Activated T-cell treated with anti-CD3 and anti-CD28 coated beads, Interleukin-2, amount 50 U/mL, for 4 hours (primary cell): ENCODE data around the gene DLEC1. TPM values are rescaled to one million over a fixed set of nuclear protein-coding genes. Genes with fewer than 3 reads are reported as not detected.
"Not testable (repeated sequence)": the region's sequence is repeated elsewhere in the genome, so short reads cannot be mapped to it uniquely, and the experiment has no call there.

ENCODE experiments used
- ATAC-seq, 2 donors: fragments of 200-7000 bp; cut with Tn5 transposase; one replicate each; pipeline ENCODE4 v1.10.0; 2021
- DNase-seq: peaks from one replicate; pipeline ENCODE4 v3.0.0-alpha.2; 2020
- H3K27me3 Mint-ChIP-seq: one replicate; pipeline ENCODE4 v1.8.0; 2021; ENCODE audit warnings: low read depth, mixed read lengths
- H3K36me3 Mint-ChIP-seq: one replicate; pipeline ENCODE4 v1.8.0; 2022; ENCODE audit warnings: mixed read lengths; ENCODE audit not compliant: insufficient read depth
- H3K4me1 Mint-ChIP-seq: one replicate; pipeline ENCODE4 v1.8.0; 2021; ENCODE audit warnings: low read depth, mixed read lengths
- H3K4me3 Mint-ChIP-seq: one replicate; pipeline ENCODE4 v1.8.0; 2021; ENCODE audit warnings: mild to moderate bottlenecking, moderate library complexity, mixed read lengths
- H3K9me3 Mint-ChIP-seq: one replicate; pipeline ENCODE4 v1.8.0; 2021; ENCODE audit warnings: mixed read lengths
- total RNA-seq, 3 donors: library from RNA; stranded (reverse); gene quantifications; one replicate each; pipeline ENCODE4 v1.2.1, GENCODE V29; 2021

DLEC1 gene
- total RNA-seq, 3 donors from 2014 or later, result 0.05 to 0.16 (median 0.08) TPM

GRCh38 chr3:38036286-38036685 is 2.7 kb upstream of the DLEC1 start:
- H3K4me1 Mint-ChIP-seq, result peaks cover 40% of the 10 kb centered on the region
- no peak overlapping the region for H3K4me3 Mint-ChIP-seq

GRCh38 chr3:38036906-38037305 is 2.1 kb upstream of the DLEC1 start:
- Mint-ChIP-seq H3K4me3 (no peak overlapping the region), H3K36me3 (peaks cover 5% of the 10 kb centered on the region), H3K9me3 (peaks cover 10% of the 10 kb centered on the region), H3K27me3 (peaks cover 3% of the 10 kb centered on the region), H3K4me1 (peaks cover 36% of the 10 kb centered on the region)
- no peak for DNase-seq
- no peak for ATAC-seq

More at GRCh38 chr3:38036286-38036685, 2.7 kb upstream of the DLEC1 start:
- no peak for ATAC-seq
- Mint-ChIP-seq H3K9me3 (peaks cover 10% of the 10 kb centered on the region), H3K27me3 (peaks cover 3% of the 10 kb centered on the region), H3K36me3 (peaks cover 5% of the 10 kb centered on the region)
- DNase-seq, result no peak

DNA sequence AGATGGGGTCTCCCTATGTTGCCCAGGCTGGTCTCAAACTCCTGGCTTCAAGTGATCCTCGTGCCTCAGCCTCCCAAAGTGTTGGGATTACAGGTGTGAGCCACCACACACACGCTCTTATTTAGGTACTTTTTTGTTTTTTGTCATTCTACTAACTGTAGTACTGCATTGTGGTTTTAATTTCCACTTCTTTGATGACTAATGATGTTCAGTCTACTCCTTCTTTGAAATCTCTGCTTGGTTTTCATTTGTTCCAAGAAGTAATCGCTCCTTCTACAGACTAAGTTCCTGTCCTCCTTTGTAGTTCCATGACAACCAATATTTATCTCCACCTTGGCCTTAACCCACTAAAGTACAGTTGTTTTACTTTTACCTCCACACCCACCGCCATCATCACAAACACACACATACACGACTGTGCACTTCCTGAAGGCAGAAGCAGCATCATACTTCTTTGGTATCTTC is 529 bp upstream of the DLEC1 start:
- DNase-seq, result peak; percentile 34
- Mint-ChIP-seq H3K4me3 (peak overlapping the region; percentile 76), H3K4me1 (peaks cover 36% of the 10 kb centered on the region), H3K9me3 (peaks cover 10% of the 10 kb centered on the region), H3K36me3 (peaks cover 5% of the 10 kb centered on the region), H3K27me3 (peaks cover under 1% of the 10 kb centered on the region)
- ATAC-seq, result peak; percentile 60 to 68

GRCh38 chr3:38039899-38040261 is 872 bp downstream of the DLEC1 start:
- H3K27me3 Mint-ChIP-seq, result no peaks in the 10 kb centered on the region
- H3K4me3 Mint-ChIP-seq, result peak overlapping the region; percentile 76
- peak; percentile 38 for DNase-seq
- ATAC-seq, result peak; percentile 11 to 16
- H3K4me1 Mint-ChIP-seq, result peaks cover 38% of the 10 kb centered on the region
- H3K36me3 Mint-ChIP-seq, result peaks cover 5% of the 10 kb centered on the region
- peaks cover 10% of the 10 kb centered on the region for H3K9me3 Mint-ChIP-seq

DNA sequence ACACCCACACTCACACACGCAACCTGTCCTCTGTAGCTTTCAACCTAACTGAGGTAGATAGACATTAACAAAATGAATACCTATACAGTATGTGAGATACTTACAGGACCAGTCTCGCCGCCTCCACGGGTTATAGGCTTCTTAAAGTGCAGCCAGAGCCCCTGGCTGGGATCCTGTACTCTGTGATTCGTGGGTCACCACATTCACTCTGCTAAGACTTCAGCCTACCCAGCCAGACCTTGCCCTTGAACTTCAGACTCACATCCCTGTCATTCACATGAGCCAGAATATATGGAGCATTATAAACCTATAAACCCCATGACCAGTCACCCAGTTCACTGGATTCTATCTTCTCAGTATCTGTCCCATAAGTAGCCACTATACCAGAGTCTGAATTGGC is 1.4 kb downstream of the DLEC1 start:
- ATAC-seq (no peak), DNase-seq (no peak)
- H3K4me3 Mint-ChIP-seq, result peak overlapping the region; percentile 76
- H3K4me1 Mint-ChIP-seq, result peaks cover 38% of the 10 kb centered on the region
- H3K27me3 Mint-ChIP-seq, result no peaks in the 10 kb centered on the region
- peaks cover 10% of the 10 kb centered on the region for H3K9me3 Mint-ChIP-seq
- peaks cover 5% of the 10 kb centered on the region for H3K36me3 Mint-ChIP-seq

GRCh38 chr3:38043486-38043885 is 4.5 kb downstream of the DLEC1 start:
- peaks cover 22% of the 10 kb centered on the region for H3K4me1 Mint-ChIP-seq
- no peak overlapping the region for H3K4me3 Mint-ChIP-seq
- no peak for DNase-seq
- H3K27me3 Mint-ChIP-seq, result no peaks in the 10 kb centered on the region
- H3K9me3 Mint-ChIP-seq, result peaks cover 4% of the 10 kb centered on the region
- peaks cover 8% of the 10 kb centered on the region for H3K36me3 Mint-ChIP-seq
- no peak for ATAC-seq

DNA sequence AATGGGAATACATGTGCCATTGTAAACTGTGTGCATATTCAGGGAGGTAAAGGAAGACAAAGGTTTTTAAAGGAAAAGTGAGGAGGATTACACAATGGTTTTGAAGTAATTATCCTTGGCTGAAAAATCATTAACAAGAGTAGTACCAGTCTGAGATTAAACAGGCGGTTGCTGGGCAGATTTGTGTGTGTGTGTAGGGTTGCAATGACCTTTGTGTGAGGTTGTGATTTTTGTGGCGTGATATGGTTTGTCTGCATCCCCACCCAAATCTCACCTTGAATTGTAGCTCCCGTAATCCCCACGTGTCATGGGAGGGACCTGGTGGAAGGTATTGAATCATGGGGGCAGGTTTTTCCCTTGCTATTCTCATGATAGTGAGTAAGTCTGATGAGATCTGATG is 7.0 kb downstream of the DLEC1 start:
- Mint-ChIP-seq H3K4me3 (no peak overlapping the region), H3K4me1 (peaks cover 1% of the 10 kb centered on the region), H3K36me3 (peaks cover 8% of the 10 kb centered on the region), H3K9me3 (no peaks in the 10 kb centered on the region), H3K27me3 (no peaks in the 10 kb centered on the region)
- ATAC-seq (no peak), DNase-seq (no peak)

GRCh38 chr3:38046821-38047220 is 7.8 kb downstream of the DLEC1 start:
- H3K9me3 Mint-ChIP-seq, result no peaks in the 10 kb centered on the region
- H3K4me3 Mint-ChIP-seq, result no peak overlapping the region
- H3K36me3 Mint-ChIP-seq, result peaks cover 8% of the 10 kb centered on the region
- H3K27me3 Mint-ChIP-seq, result no peaks in the 10 kb centered on the region
- ATAC-seq (no peak), DNase-seq (no peak)
- H3K4me1 Mint-ChIP-seq, result peaks cover 1% of the 10 kb centered on the region

GRCh38 chr3:38047896-38048295 is 8.9 kb downstream of the DLEC1 start:
- Mint-ChIP-seq H3K36me3 (peaks cover 8% of the 10 kb centered on the region), H3K9me3 (no peaks in the 10 kb centered on the region), H3K4me3 (no peak overlapping the region), H3K27me3 (no peaks in the 10 kb centered on the region), H3K4me1 (peaks cover 1% of the 10 kb centered on the region)
- ATAC-seq, result no peak
- no peak for DNase-seq

GRCh38 chr3:38049358-38050126 is 10.5 kb downstream of the DLEC1 start:
- no peaks in the 10 kb centered on the region for H3K27me3 Mint-ChIP-seq
- no peak for ATAC-seq
- H3K9me3 Mint-ChIP-seq, result no peaks in the 10 kb centered on the region
- H3K4me1 Mint-ChIP-seq, result peaks cover 1% of the 10 kb centered on the region
- H3K4me3 Mint-ChIP-seq, result no peak overlapping the region
- no peak for DNase-seq
- peaks cover 8% of the 10 kb centered on the region for H3K36me3 Mint-ChIP-seq

- no peak overlapping the region for H3K4me3 Mint-ChIP-seq
- peaks cover 5% of the 10 kb centered on the region for H3K36me3 Mint-ChIP-seq
- H3K27me3 Mint-ChIP-seq, result no peaks in the 10 kb centered on the region
- DNase-seq (no peak), ATAC-seq (no peak)
- no peaks in the 10 kb centered on the region for H3K4me1 Mint-ChIP-seq
- H3K9me3 Mint-ChIP-seq, result no peaks in the 10 kb centered on the region
These were observed 12.1 kb downstream of the DLEC1 start for GRCh38 chr3:38051131-38051530.

- not testable (repeated sequence) for ATAC-seq, DNase-seq, H3K4me1 Mint-ChIP-seq, H3K27me3 Mint-ChIP-seq, H3K4me3 Mint-ChIP-seq, H3K36me3 Mint-ChIP-seq, H3K9me3 Mint-ChIP-seq
These were observed 14.3 kb downstream of the DLEC1 start for GRCh38 chr3:38053286-38053685.

GRCh38 chr3:38053813-38054498 is 14.9 kb downstream of the DLEC1 start:
- H3K4me3 Mint-ChIP-seq, H3K9me3 Mint-ChIP-seq, H3K27me3 Mint-ChIP-seq, ATAC-seq, H3K36me3 Mint-ChIP-seq, DNase-seq, H3K4me1 Mint-ChIP-seq: not testable (repeated sequence)

- no peaks in the 10 kb centered on the region for H3K4me1 Mint-ChIP-seq
- no peaks in the 10 kb centered on the region for H3K9me3 Mint-ChIP-seq
- H3K4me3 Mint-ChIP-seq, result no peak overlapping the region
- H3K36me3 Mint-ChIP-seq, result no peaks in the 10 kb centered on the region
- DNase-seq, result no peak
- no peaks in the 10 kb centered on the region for H3K27me3 Mint-ChIP-seq
- ATAC-seq, result no peak
These were observed 15.5 kb downstream of the DLEC1 start for GRCh38 chr3:38054499-38055001.

DNA sequence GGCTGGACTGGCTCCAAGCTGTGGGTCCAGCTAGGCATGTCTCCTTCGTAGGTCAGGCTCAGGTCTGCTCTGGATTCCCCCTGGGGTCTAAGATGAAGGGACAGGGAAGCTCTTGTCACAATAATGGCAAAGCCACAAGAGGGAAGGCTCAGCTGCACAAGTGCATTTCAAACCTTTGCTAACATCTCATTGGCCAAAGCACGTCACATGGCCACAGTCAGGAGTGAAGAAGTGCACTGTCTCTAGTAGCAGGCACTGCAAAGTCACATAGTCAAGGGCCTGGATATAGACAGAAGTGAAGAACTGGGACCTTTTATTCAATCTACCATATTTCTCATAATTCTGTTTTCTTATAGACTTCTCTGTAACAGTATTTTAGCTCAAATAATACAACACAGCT is 20.1 kb downstream of the DLEC1 start:
- no peaks in the 10 kb centered on the region for H3K27me3 Mint-ChIP-seq
- ATAC-seq, result no peak
- H3K9me3 Mint-ChIP-seq, result no peaks in the 10 kb centered on the region
- DNase-seq, result no peak
- peaks cover 11% of the 10 kb centered on the region for H3K36me3 Mint-ChIP-seq
- H3K4me1 Mint-ChIP-seq, result no peaks in the 10 kb centered on the region
- no peak overlapping the region for H3K4me3 Mint-ChIP-seq
